Stimulated activated CD8-positive, alpha-beta memory T cell treated with anti-CD3 and anti-CD28 coated beads, Interleukin-15, amount 100 ng/mL, for 4 hours (primary cell): ENCODE measurements around the gene ADGRV1.

Experiments
- DNase-seq, 2 donors: peaks; one replicate each; pipeline ENCODE4 v3.0.0-alpha.2; 2020; ENCODE audit warnings: low read depth in 2 of 2

The ADGRV1 gene

DNA sequence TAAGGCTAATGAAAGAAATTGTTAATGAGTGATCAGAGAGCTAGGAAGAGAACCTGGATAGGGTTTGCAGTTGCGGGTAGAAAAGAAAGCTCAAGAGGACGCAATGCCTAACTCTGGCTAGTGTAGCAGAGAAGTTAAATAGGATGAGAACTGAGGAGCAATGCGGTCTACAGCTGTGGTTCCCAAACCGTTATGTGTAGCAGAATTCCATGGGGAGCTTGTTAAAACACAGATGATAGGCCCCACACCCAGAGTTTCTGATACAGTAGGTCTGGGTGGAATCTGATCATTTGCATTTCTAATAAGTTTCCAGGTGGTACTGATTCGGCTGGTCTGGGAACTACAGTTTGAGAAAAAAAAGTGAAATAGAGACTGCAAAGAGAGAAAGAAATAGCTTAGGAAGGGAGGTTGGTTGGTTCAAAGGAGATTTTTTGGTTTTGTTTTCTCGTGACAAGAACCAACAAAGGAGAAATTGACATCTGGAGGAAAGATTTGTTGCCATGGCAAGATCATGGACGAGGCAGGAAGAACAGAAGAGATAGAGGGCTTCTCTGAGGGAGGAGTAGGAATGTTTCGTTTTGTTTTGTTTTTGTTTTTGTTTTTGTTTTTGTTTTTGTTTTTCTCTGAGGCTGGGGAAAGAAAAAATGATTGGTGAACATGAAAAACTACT lies 548.4 kb downstream of the ADGRV1 start:
- DNase-seq = no peak

DNA sequence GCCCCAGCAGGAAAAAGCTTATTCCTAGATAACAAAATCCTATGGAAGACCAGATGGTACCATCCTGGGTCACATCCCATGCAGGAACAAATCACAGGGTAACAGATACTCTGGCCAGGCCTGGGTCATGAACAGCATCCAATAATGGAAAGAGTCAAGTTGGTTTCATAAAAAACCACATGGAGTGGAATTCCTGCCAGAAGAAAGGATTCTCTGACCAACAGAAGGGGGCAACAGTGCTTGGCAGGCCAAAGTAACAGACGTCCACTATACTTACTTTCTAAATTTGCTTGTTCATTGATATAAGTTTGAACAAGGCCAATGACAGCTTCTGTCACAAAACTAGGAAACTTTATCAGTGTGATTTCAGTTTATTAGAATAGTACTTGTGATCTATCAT lies 551.0 kb downstream of the ADGRV1 start:
- DNase-seq = no peak

DNA sequence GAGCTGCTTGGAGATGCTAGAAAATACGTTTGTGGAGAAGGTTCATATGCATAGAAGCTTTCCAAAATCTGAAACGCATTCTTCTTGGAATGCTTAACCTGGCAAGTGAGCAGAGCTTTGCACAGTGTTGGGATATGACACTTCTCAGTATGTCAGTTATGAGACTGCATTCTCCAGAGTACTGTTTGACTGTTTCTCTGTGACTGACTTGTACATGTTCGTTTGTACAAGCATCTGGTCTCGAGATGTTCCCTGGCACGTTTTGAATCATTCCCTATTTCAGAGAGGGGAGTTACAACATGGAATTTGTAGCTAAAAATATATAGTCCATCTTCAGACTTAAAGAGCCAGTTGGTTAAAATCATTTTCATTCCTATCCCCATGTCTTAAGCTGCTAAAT lies 552.1 kb downstream of the ADGRV1 start:
- no peak for DNase-seq

DNA sequence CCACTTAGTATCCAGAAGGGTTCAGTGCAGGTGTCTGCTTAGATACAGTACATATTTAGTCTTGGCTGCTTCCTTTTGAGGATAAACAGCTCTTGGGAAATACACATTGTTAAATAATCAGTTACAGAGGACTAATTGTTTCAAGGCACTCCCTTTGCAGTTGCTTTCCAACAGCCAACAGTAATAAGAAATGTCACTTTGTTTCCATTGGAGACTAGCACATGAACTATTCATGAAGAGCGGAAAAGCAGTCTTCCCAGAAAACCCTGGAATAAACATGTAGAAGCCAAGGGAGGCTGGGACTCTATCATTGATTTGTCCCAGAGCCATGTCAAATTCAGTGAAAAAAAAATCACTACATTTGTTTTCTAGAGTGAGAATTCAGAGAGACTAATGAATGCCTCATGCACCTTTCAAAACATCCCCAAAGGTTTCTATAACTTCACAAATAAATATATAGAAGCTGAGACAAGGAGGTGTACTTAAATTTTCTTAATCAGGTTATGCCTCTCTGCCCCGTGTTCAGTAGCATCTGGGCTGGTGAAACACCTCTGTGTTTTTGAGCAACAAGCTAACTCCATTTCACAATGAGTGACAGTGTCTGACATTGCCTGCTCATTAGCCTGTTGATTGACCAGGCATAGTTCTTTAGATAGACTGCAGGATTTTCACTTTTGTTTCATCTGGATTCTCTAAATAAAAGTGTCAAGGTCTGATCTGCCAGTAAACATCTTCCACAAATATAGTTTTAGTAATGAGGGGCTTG lies 553.1 kb downstream of the ADGRV1 start:
- no peak for DNase-seq

DNA sequence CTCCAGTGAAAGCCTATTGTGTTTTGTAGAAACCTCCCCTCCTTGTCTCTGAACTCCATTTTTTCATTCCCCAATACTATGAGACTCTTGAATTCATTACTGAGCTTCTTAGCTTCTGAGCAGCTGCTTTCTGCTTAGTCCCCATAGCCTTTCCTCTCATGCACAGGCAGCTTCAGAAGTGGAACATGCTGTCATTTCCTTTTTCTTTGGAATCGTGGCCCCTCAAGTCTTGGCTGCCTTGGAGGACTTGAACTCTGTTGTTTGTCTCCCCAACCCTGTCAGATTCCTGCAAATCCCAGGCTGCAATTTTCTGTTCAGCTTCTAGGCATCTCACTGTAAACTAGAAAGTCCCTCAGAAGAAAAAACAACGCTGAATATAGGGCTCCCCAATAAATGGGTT lies 556.1 kb downstream of the ADGRV1 start:
- no peak for DNase-seq

DNA sequence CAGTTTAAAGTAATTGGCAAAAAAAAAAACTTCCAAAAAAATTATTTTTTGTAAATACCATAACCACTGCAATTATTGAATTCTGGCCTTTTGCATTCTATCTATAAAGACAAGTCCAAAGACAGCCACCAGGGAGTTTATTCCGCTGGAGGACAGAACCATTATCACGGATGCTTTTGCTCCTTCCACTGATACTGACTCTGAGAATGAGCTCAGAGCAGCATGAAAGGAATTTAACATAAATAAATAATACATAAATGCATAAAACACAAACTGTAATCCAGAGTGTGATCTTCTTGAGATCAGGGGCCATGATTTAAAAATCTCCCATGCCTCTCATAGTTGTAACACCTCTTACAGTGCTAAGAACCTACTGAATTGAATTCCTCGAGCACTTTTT lies 559.8 kb downstream of the ADGRV1 start:
- no peak for DNase-seq

DNA sequence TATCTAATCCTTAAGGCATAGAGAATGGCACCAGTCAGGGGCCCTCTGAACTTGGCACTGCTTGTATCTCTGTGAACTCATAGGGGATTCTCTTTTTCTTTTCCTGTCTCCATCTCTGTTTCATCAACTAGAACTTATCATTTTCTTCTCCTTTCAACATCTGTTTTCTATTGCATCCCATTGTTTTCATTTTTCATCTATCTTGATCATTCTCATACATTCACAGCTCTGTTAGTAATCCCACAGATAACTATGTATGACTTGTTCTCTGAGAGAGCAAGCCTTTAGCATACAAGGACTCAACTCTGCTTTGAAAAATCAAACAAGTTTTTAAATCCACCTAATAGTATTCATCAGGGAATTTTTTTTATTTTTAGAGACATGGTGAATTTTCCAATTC lies 560.2 kb downstream of the ADGRV1 start:
- no peak for DNase-seq

DNA sequence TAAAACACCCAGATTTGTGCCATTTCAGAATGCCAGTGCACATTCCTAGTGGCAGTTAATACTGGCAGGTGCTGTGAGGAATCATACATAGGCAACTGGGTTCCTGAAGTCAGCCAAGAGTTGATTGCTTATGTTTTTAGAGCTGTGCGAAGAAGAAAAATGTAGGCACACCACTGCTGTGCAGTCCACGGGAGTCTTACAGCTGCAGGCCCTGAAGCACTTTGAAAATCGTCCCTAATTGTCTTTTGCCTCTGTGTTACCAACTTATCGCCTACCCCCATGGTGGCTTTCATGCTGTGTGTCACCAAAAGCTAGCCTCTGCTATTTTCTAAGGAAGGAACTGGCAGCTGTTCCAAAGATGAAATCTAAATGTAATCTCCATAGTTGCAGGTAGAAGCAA lies 560.6 kb downstream of the ADGRV1 start:
- no peak for DNase-seq

DNA sequence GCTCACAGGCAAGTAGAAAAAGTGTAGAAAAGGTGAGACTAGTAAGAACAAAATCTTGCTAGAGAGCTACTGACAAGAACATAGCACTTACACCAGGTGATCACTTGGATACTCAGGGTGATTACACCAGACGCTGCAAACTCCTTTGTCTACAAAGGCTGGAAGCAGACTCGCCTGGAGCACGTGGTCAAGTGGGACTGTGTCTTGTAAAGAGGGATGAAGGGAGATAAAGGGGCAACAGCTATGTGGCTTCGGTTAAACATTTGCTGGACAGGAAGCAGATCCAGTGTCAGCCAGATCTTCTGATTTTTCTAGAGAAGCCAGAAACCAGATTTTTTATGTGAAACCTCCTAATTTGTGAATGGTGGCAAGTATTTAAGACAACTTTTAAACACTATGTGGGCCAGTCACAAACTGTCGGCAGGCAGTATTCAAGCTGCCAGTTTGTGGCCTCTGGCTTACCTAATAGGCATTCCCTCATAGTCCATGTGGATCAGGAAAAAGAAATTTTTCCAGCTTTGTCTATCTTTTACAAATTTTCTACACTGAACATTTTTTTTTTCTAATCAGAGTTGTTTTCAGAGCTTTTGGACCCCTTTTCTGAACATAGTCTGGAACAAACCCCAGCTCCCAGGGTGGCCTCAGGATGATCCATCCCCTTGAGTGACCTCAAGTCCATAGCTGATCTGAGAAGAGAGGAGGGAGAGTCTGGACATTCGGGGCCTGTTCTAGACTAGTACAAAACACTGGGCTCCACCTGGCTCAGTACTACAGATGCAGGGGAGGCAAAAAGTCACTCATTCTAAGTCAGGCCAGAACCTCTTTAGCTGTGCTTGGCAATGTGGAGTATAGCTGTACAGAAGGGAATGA lies 561.6 kb downstream of the ADGRV1 start:
- no peak for DNase-seq

DNA sequence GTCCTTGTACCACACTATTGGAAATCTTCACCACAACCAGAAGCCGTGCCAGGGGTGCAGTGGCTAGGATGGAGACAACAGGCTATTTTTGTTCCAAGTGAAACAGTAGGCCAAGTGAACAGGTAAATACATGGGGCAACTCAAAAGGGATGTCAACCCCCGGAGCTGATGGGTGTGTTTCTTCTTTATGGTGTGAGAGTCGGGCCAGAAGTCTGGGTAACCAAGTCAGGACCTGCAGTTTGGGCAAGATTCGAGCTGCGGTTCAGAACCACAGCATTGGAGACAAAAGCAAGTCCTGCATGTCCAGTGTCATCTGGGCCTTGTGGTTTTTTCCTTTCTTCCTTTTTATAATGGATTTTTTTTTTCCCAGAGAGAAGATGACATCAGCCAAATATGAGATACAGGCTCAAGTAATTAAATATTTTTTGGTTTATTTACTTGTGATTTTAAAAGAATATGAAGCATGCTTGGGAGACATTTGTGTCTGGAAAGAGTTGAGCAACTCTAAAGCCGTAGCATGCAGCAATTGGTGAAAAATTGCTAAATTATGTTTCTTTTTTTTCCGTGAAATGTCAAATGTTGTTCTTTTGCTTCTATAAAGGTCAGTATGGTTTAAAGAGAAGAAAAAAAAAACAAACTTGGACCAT lies 562.9 kb downstream of the ADGRV1 start:
- DNase-seq = no peak

DNA sequence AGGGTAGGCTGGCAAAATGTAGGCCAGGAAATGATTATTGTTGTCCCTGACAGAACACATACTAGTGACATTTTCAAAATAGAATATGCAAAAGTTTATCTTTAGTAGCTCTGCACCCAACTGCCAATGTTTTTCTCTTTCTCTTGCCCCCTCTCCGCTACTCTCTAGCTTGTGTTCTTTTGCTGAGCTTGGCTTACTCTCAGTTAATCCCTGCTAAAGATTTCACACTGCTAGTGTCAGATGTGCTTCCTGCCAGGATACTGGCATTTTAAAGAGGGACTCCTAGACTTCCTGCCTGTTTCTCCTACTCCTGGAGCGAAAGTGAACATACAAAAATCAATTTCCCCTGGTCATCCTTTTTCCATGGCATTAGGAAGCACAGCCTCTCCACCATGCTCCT lies 564.1 kb downstream of the ADGRV1 start:
- DNase-seq = no peak

DNA sequence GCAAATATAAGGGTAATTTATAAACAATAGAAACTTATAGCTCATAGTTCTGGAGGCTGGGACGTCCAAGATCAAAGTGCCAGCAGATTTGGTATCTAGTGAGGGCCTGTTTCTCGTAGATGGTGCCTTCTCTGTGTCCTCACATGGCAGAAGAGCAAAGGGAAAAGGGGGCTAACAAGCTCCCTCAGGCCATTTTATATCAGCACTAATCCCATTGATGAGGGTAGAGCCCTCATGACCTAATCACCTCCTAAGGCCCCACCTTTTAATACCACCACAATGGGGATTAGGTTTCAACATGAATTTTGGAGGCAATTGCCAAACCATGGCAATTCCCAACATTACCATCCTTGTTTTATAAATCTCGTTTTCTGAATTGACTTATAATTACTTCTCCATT lies 564.7 kb downstream of the ADGRV1 start:
- no peak for DNase-seq

DNA sequence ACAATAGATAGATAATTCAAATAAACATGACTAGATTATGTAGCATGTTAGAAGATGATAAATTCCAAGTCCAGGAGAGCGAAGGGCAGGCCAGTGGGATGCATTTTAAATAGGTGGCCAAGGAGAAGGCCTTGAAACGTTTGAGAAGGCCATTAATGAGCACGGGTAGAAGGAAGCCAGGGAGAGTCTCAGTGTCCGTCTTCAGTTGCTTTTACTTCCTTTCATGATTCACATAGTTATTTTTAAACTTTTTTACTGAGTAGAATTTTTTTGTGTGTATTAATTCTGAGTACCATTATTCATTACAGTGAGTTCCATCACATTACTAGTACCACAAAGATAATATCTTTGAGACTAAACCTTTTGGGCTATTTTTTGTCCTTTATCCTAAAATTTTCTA lies 565.3 kb downstream of the ADGRV1 start:
- no peak for DNase-seq

DNA sequence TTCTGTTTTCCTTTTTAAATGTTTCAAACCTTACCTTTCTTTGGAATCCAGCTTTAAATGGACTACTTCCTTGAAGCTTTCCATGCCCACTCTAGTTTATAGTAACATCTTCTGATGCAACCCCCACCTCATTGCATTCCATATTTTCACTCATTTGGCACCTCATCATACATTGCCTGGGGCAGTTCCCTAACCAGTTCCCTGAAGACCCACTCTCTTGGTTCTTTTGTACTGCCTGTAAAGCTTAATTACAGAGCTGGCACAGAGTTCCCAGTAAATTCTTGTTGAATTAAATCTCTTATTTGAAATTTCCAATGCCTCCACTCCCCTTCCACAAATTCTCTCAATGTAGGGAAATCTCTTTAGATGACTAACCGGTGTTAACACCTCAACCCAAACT lies 567.3 kb downstream of the ADGRV1 start:
- no peak for DNase-seq

DNA sequence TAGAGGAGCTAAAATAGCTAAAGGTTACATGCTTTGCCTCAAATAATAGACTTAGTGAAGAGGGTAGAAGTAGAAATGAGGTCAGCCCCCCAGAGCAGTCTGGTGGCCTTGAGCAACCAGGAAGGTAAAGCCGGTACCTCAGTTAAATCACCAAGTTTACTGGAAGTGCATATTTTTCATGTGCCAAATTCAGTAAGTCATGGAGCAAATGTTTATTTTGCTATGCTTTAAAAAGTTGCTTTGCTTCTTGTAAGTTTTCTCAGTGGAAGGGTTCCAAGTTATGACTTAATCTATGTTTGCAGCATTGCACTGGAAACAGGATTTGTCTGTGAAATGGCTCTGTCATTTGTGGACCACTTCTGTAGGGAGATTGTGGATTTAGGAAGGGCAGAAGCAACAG lies 567.9 kb downstream of the ADGRV1 start:
- DNase-seq = no peak

DNA sequence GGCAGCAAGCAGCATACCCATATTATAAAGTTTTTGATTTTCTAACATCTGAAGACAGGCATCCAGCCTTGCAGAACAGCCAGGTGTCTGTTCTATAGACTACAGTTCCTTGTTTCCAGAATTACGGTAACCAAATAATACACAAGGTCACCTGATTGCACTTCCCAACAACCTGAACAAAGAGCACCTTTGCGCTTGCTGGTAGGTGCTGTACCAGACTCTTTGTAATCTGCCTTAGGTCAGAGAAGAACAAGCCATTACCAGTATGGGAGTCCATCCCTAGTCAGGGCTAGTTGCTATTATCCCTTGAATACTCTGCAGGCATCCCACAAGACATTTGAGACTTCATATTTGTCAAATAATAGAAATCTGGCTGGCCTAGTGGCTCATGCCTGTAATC lies 568.3 kb downstream of the ADGRV1 start:
- no peak for DNase-seq

DNA sequence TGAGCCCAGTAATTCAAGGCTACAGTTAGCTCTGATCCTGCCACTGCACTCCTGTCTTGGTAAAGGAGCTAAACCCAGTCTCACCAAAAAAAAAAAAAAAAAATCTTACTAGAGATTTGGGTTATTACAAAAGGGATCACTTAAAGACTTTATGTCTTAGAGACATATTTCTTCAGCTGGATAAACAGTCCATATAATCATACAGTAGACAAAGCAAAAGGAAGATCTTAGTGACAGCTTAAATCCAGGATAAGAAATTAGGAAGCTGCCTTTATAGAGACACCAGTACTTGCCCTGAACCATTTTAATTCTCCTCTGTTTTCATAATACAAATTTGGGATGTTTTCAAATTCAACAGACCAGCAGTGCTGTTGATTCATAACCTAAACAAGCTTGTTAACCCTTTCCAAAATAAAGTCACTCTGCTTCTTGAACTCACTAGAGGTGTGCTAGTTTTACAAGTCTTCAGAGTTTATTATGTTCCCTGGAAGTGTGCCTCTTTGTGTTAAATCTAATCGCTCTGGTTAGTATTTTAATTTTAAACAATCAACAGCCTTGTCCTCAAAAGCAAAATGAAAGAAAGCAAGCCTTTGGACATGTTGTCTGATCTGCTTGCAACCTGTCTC lies 569.0 kb downstream of the ADGRV1 start:
- no peak for DNase-seq

DNA sequence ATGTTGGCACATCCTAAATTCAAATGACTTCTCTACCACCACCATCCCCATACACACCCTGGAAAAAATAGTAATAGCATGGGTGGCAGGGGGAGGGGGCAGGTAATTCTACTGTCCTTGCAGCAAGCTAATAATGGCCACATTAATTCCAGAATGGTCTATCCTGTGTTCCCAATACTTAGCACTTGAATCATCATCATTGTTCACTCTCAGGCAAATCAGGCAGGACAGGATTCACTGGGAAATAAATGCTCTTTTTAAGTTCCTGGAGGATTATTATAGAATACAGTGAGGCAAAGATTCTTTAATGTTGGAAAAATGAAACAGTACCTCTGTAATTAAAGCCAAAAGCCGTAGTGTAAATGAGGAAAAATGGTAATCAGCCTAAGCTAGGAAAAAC lies 570.0 kb downstream of the ADGRV1 start:
- DNase-seq = no peak

DNA sequence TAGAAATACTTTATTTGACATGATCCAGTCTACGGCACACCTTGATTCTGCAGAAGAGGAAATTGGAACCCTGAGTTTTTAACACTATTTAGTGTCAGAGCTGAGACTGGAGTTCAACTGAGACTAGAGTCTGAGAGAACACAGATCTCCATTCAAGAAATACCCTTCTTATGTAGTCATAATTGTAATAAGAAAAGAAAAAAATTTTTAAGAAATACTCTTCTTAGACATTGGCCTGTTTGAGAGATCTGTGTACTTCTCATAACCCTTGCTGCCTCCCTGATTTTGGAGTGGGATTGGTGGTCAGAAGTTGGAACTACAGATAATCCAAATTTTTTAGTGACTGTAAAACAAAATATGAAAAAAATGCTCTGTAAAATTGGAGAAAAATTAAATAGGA lies 571.2 kb downstream of the ADGRV1 start:
- no peak for DNase-seq

DNA sequence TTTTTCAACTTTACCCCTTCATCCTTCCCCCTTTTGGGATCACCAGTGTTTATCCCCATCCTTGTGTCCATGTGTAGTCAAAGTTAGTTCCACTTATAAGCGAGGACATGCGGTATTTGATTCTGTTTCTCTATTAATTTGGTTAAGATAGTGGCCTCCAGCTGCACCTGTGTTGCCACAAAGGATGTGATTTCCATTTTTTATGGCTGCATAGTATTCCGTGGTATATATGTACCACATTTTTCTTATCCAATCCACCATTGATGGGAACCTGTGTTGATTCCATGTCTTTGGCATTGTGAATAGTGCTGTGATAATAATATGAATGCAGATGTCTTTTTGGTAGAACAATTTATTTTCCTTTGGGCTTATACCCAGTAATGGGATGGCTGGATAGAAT lies 572.2 kb downstream of the ADGRV1 start:
- DNase-seq = no peak

DNA sequence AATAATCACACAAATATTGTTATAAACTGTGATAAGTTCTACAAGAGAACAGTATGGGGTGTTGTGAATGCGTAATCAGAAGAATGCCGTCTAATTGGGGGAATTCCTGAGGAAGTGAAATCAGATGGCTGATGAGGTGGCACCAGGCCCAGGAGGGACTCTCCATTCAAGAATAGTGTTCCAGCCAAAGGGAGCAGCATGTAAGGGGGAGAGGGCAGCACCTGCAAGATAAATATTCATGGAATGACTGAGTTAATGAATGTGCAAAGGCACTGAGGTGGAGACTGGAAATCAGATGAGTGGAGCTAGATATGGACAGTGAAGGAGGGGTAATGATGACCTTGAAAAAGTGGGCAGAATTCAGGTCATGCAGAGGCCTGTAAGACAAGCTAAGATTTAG lies 574.0 kb downstream of the ADGRV1 start:
- no peak for DNase-seq

DNA sequence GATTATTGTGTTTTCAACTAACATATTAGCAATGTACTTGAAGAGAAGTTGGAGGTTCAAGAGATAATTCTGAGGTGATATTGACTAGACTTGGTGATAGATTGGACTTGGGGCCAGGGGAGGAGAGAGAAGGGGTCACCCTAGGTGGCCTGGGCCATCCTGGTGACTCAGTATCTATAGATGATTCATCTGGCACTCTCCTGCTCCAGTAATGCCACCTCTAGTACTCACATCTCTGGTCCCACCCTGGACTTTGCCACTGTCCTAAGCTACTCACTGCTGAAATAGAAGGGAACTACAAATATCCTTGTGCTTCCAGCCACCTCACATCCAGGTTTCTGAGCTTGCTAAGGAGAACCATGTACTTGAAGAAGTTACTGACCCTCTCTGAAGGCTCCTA lies 574.6 kb downstream of the ADGRV1 start:
- no peak for DNase-seq
